GM18526 (cell line): ENCODE measurements around the gene LMTK2.

ENCODE experiments used
- POLR2A ChIP-seq: IDR thresholded peaks from 3 replicates; pipeline ENCODE4 v1.6.1; 2011; ENCODE audit not compliant: insufficient read length; ENCODE audit errors: extremely low read depth

The LMTK2 gene

GRCh38 chr7:98106647-98107312, at the start of gene LMTK2:
Gene LMTK2 (plus strand): TSS chr7:98106862. CDS start chr7:98107178, 316 bp downstream.
- TF ChIP-seq POLR2A = peak; percentile 94

DNA sequence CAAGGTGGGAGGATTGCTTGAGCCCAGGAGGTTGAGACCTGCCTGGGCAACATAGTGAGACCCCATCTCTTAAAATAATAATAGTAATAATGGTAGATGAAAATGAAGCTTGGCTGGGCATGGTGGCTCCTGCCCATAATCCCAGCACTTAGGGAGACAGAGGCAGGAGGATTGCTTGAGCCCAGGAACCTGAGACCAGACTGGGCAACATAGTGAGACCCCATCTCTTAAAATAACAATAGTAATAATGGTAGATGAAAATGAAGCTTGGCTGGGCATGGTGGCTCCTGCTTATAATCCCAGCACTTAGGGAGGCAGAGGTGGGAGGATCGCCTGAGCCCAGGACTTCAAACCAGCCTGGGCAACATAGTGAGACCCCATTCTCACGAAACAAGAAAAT, 49.5 kb upstream of the LMTK2 start:
- no peak for TF ChIP-seq POLR2A

GRCh38 chr7:98058186-98058585, 48.5 kb upstream of the LMTK2 start:
- no peak for TF ChIP-seq POLR2A

- no peak for TF ChIP-seq POLR2A
Observed at GRCh38 chr7:98064233-98064632, 42.4 kb upstream of the LMTK2 start.

- no peak for TF ChIP-seq POLR2A
Observed at GRCh38 chr7:98066208-98066607, 40.5 kb upstream of the LMTK2 start.

DNA sequence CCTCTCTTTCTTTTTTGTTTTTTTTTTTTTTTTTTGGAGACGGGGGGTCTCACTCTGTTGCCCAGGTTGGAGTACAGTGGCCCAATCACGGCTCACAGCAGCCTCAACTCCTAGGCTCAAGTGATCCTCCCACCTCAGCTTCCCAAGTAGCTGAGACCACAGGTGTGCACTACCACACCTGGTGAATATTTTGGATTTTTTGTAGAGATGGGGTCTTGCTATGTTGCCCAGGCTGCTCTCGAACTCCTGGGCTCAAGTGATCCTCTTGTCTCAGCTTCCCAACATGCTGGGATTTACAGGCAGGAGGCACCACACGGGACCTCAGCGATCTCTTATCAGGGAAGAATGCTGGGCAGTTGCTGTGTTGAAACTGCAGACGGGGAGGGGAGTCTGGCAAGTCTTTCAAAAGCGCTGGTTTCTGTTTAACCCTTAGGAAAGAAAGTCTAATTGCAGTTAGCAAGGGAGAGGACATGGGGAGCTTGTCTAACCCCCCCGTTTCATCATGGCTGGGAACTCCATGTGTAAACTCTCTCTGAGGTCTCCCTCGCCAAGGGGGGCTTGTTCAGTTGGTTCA, 39.6 kb upstream of the LMTK2 start:
- no peak for TF ChIP-seq POLR2A

GRCh38 chr7:98073047-98073446, 33.6 kb upstream of the LMTK2 start:
- no peak for TF ChIP-seq POLR2A

DNA sequence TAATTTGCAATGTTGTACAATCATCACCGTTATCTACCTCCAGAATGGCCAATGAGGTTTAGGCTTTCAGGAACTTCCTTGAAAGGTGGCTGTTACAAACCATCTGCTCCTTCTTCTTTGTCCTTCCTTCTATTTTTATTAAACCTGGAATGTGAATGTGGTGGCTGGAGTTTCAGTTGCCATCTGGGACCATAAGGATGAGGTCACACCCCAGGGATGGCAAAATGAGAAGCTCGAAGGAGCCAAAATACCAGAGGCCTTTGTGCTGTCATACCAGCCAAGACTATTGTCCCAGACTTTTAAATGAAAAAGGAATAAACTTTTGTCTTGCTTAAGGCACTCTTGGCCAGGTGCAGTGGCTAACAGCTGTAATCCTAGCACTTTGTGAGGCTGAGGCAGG, 30.9 kb upstream of the LMTK2 start:
- TF ChIP-seq POLR2A = no peak

DNA sequence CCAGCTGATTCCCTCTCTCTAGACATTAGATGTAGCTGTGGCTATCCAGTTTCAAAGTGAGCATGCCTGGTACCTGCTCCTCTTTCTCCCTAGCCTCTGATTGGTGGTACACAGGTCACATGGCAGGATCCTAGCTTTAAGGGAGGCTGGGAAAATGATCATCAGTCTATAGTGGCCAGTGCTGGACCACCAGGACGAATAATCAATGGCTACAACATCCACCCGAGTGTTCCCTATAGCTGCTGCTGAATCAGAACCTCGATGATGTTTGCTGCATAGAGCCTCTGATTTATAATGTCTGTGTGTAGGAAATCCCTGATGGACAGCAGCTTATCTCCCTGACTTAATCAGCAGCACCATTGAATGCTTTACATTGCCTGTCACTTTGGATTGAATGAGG, 28.9 kb upstream of the LMTK2 start:
- no peak for TF ChIP-seq POLR2A

DNA sequence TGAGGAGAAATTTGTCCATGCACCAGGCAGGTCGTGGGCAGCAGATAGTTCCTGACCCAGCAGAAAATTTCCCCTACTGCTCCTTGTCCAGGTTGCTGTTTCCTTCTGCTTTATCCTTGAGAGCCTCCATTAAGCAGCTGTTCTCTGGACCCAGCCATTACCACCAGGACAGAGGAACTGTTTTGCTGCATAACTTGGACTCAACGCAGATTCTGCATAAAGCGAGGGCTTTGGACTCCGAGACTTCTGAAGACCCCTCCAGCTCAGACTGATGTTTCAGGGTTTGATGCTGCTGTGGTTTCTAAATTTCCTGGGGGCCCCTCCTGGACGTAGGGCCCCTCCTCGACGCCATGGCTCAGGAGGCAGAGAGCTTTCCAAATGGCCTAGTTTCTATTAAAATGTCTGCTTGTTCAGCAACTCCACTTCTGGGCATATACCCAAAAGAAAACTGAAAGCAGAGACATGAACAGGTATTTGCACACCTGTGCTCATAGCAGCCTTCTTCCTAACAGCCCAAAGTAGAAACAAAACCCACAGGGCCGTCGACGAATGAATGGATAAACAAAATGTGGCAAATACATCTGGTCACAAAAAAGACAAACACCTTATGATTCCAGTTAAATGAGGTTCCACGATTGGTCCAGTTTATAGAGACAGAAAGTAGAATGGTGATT, 28.3 kb upstream of the LMTK2 start:
- TF ChIP-seq POLR2A = no peak

DNA sequence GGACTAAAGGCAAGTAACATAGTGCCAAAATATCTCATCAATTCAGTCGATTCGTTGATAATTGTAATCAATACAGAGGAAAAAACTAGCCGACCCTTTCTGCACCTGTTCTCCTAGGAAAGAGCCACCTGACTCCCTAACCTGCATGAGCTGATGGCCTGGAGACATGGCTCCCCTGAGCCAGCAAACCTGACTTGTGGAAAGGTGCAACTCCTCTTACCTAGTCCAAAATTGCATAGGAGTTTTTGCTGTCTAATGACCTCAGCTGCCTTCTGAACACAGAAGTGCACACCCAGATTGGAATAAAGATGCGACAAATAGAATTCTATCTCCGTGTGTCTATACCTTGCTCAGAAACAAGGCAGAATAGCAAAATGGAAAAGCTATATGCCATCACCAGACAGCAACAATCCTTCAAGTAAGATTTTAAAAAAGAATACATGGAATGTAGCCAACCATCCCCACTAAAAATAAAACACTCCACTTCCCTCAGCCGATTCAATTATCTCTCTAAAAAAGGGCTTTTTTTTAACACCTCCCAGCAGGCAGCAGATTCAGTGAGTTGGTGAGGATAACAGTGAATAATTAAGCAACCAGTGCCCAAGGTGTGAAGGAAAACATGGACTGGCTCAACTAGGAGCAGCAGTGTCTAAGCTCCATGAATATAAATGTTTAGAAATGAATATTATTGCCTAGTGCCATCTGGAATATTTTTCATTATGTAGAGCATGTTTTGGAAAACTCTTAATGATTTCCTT, 26.6 kb upstream of the LMTK2 start:
- no peak for TF ChIP-seq POLR2A

- TF ChIP-seq POLR2A = no peak
Observed at GRCh38 chr7:98081319-98081718, 25.3 kb upstream of the LMTK2 start.

DNA sequence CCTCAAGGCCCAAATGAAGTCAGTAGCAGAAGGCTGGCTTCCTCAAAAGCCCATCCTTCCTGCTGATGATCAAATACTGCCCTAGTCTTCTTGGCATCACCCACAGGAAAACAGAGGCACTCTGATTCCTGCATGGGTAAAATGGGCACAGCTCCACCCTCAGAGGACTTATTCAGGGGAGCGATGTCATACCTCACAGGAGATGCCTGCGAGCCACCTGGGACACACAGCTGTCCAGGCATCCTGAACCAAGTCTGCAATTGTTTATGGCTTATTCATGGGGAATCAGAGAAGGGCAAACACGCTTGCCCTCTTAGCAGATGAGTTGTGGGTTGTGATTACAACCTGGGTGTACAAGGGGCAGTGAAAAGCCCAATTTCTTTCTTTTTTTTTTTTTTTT, 22.0 kb upstream of the LMTK2 start:
- no peak for TF ChIP-seq POLR2A

DNA sequence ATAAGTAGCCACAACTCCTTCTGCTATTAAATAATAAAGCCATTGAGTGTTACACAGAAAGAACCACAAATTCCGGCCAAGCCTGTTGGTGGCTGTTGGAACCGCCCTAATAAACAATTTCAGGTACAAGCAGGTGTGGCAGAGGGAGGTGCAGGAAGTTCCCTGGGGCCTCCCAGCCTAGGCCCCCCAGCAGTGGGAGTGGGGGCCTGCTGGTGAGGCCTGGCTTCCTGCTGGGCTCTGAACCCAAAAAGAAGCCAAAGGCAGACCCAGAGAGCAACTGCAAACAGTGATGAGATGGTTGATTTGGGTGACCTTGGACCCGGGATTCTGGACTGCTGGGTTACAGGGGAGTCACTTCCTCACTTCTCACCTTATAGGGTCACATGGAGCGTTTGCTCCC, 21.0 kb upstream of the LMTK2 start:
- TF ChIP-seq POLR2A = no peak

GRCh38 chr7:98086281-98086718, 20.4 kb upstream of the LMTK2 start:
- TF ChIP-seq POLR2A = no peak

- no peak for TF ChIP-seq POLR2A
Observed at GRCh38 chr7:98088109-98088508, 18.6 kb upstream of the LMTK2 start.
